DLD1 (cell line): ENCODE measurements around the gene C20orf173.
"Not testable (repeated sequence)": the region's sequence is repeated elsewhere in the genome, so short reads cannot be mapped to it uniquely, and the experiment has no call there.

ENCODE experiments used
- in situ Hi-C: cut with HindIII; loops from 2 replicates; pipeline ENCODE4 v1.10.0; 2017; ENCODE audit warnings: low sequenced_read_pairs

Gene C20orf173

DNA sequence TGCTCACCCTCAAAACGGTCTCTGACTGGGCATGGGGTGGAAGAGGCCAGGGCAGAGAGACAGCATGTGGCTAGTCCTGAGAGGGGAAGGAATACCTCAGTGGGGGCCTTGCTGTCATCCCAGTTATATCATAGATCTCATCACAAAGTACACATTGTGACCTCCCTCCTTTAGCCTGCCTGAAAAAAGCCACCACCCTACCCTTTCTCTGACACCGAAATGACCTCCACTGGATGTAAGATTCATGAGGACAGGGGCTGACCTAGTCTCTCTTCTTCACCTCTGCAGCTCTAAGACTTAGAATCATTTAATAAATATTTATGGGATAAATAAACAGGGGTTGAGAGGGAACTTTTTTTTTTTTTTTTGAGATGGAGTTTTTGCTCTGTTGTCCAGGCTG is at the start of gene C20orf173:
TSS of gene C20orf173 (minus strand) at position 101 of the 400 bp plus-strand sequence. CDS start 279 bp downstream, outside the sequence.
- in situ Hi-C loops: no loop called here

DNA sequence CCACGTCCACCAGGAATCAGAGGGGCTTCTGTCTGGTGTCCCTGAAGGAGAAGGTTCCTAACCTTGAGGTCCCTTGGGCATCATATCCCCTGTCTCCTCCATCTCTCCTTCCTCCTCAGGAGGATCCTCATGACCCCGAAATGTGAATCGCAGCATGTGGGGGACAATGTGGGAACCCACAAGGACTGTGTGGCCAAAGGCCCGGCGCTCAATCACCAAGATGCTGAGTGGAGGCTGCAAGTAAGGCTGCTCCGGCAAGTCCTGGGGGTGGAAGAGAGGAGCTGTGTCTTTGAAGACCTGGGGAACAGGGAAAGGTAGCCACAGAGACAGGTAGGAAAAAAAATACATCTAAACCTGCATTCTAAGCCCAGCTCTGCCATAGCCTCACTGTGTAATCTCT is 49.7 kb upstream of the C20orf173 start:
- in situ Hi-C loops: no loop called here

GRCh38 chr20:35578469-35578868 is 49.0 kb upstream of the C20orf173 start:
- in situ Hi-C loops: no loop called here

GRCh38 chr20:35576816-35577215 is 47.4 kb upstream of the C20orf173 start:
- in situ Hi-C loops: no loop called here

GRCh38 chr20:35575958-35576357 is 46.5 kb upstream of the C20orf173 start:
- in situ Hi-C loops: no loop called here

- in situ Hi-C loops: no loop called here
These were observed 43.4 kb upstream of the C20orf173 start for GRCh38 chr20:35572838-35573237.

- in situ Hi-C loops: no loop called here
These were observed 42.1 kb upstream of the C20orf173 start for GRCh38 chr20:35571555-35571954.

DNA sequence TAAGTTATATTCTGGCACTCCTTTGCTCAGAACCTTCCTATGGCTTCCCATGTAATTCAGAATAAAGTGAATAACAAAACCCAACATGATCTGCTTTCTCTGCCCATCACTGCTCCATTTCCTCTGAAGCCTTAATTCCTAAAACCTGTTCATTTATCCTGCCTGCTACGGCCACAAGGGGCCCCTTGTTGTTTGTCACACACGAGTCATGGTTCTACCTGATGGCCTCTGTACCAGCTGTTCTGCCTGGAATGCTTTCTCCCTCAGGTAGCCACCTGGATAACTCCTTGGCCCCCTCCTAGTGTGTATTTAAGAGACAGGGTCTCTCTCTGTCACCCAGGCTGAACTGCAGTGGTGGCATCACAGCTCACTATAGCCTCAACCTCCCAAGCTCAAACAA is 39.2 kb upstream of the C20orf173 start:
- in situ Hi-C loops: no loop called here

GRCh38 chr20:35564905-35565304 is 35.5 kb upstream of the C20orf173 start:
- in situ Hi-C loops: no loop called here

- in situ Hi-C loops: no loop called here
These were observed 34.4 kb upstream of the C20orf173 start for GRCh38 chr20:35563834-35564233.

GRCh38 chr20:35562541-35563110 is 33.2 kb upstream of the C20orf173 start:
- in situ Hi-C loops: no loop called here

GRCh38 chr20:35561671-35562070 is 32.2 kb upstream of the C20orf173 start:
- in situ Hi-C loops: no loop called here

GRCh38 chr20:35561268-35561667 is 31.8 kb upstream of the C20orf173 start:
- in situ Hi-C loops: no loop called here

DNA sequence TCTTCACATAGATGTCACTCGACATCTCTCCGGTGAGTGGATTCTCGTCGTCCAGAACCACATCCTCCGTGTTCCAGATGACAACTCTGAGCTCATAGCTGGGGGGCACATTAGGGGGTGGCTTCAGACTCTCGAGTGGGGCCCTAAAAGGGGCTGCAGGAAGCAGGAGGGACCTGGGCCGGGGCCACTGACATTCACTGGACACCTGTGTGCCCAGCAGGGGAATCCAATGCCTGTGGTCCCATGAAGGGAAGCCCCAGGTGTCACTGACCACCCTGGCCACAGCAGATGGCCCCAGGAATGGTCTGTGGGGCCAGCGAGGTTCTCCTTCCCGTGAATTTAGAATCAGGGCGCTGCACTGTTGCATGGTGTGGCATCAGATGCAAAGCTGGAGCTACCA is 31.1 kb upstream of the C20orf173 start:
- in situ Hi-C loops: no loop called here

DNA sequence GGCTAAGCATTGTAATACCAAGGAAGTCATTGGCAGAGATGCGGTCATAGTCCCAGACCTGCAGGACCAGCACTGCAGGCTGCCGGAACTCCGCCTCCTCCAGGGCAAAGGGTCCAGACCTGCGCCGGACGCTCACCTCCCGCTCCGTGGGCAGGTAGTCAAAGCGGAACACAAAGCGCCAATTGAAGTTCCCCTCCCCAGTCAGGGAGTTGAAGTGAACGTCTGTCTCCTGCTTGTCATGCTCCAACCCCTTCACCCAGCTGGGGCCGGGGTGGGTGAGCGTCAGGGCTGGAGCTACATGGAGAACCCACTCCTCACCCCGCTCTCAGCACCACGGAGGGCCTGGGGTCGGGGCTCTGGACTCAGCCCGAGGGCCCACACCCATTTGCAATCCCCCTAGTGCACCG is 30.7 kb upstream of the C20orf173 start:
- in situ Hi-C loops: no loop called here

- in situ Hi-C loops: no loop called here
These were observed 29.7 kb upstream of the C20orf173 start for GRCh38 chr20:35559042-35559693.

DNA sequence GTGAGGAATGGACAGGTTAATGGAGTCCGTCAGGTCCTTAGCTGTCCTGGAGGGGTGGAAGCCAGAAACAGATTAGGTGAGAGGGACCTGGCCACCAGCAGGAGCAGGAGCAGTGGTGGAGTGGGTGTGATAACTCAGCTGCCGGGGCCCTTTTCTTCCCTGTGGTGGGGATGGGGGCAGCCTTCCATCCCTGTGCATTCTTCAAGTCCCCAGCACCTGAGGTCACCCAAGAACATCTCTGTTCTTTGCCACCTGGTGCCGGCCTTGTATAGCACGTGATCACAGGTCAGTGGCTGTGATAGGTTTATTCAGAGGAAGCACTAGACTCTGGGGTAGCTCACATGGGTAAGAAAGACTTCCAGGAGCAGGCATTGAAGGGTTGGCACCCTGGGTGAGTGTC is 29.0 kb upstream of the C20orf173 start:
- in situ Hi-C loops: no loop called here

GRCh38 chr20:35556871-35557270 is 27.4 kb upstream of the C20orf173 start:
- in situ Hi-C loops: no loop called here

- in situ Hi-C loops: no loop called here
These were observed 26.6 kb upstream of the C20orf173 start for GRCh38 chr20:35555951-35556645.

- in situ Hi-C loops: not testable (repeated sequence)
These were observed 26.0 kb upstream of the C20orf173 start for GRCh38 chr20:35555461-35555860.

- in situ Hi-C loops: no loop called here
These were observed 23.5 kb upstream of the C20orf173 start for GRCh38 chr20:35552914-35553313.

DNA sequence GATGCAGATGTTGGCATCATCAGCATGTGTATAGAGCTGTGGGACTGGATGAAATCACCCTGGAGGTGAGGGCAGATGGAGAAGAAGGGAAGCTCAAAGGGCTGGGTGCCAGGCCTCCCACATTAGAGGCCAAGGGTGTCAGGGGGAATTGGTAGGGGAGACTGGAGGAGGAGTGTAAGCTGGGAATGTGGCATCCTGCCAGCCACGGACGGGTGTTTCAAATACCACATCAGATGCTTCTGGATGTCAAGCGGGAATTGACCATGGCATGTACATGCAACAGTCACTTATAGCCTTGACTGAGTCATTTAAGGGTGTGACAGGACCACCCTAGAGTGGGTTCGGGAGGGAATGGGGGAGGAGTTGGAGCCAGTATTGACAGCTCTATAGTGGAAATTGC is 22.1 kb upstream of the C20orf173 start:
- in situ Hi-C loops: no loop called here
